HG03575 (cell line): Measurements from ENCODE around the gene OR2M2.

ENCODE experiments used
- ATAC-seq: cut with Tn5 transposase; IDR thresholded peaks from one replicate; pipeline ENCODE4 v1.9.1; 2021; ENCODE audit not compliant: unreplicated experiment, insufficient number of reproducible peaks, low FRiP score; ENCODE audit errors: extremely low read depth

Gene OR2M2

GRCh38 chr1:248174521-248174920 is at the start of gene OR2M2:
TSS of gene OR2M2 (plus strand) at chr1:248174821. CDS start at chr1:248179986, 5,165 bp downstream.
- no peak for ATAC-seq

GRCh38 chr1:248127653-248128052 is 47.0 kb upstream of the OR2M2 start:
- ATAC-seq: no peak

GRCh38 chr1:248136811-248137210 is 37.8 kb upstream of the OR2M2 start:
- no peak for ATAC-seq

DNA sequence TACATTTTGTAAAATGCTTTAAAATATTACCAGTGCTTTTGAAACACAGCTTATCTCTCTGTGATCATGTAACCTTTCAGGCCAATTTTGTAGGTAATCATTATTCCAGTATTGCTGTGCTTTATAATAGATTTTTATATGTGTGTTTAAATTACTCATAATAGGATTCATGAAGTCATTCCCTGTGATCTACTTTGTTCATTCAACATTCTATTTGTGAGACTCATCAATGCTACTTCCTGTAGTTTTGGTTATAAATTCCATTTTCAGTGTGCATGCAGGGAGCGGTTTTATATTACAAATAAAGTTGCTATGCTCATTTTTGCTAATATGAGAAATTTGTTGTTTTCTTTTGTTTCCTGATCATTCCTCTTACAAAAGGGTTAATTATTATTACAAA is 33.8 kb upstream of the OR2M2 start:
- ATAC-seq: no peak

- ATAC-seq: no peak
Observed at GRCh38 chr1:248143311-248143710, 31.3 kb upstream of the OR2M2 start.

DNA sequence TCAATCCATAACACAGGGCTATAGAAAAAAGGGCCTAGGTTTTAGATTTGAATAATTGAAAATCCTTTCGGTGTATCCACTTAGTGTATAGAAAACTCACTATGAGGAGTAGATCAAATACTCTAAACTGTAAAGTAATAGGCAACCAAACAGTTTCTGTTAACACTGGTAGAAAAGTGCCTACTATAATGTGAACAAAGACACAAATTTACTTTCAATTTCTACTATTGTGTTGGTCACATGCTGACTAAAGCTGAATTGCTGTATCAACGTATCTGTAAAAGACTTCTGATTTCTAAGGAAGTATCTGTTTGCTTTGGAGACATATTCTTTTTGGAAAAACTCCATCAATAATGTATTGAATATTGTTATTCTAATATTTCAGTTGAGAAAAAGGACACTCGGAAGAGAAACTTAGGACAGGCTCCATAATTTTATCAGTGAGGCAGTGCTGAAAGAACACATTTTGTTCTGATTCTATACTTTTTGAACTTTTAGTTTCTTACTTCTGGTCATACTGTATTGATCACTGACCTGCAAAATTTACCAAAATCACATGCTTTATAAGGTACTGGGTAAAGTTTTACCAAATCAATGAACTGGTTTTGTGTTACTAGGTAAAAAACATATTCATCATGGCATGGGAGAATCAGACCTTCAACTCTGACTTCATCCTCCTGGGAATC is 30.0 kb upstream of the OR2M2 start, which contains the start of gene OR2M5:
OR2M5 (plus strand) TSS at position 636 of the 686 bp plus-strand sequence; CDS start at position 636, 0 bp downstream.
- ATAC-seq: no peak

DNA sequence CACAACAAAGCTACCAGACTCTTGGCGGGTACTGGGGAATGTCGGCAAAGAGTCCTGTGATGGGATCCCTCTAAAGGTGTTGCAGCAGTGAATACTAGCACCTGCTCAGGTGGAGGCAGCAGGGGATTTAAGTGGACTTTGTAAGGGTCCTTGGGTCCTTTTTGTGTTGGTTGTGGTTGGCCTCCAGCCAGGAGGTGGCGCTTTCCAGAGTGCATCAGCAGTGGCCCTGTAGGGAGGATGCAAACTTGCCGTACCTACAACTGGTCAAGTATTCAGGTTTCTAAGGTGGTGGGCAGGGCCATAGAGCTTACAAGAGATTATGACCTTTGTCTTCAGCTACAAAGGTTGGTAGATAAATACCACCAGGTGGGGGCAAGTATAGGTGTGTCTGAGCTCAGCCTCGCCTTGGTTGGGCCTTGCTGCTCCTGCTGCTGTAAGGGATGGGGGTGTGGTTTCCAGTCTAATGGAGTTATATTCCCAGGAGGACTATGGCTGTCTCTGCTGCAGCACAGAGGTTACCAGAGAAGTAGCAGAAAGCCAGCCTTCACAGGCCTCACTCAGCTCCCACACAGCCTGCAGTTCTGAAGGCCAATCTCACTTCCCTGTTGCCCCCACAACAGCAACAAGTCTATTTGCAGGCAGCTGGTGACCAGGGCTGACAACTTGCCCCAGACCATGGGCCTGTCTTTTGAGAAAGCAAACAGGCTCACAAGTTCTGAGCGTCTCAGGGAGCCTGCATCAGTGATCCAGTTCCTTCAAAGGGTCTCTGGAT is 22.4 kb upstream of the OR2M2 start:
- ATAC-seq: no peak

GRCh38 chr1:248155927-248156326 is 18.7 kb upstream of the OR2M2 start:
- no peak for ATAC-seq

GRCh38 chr1:248158758-248159157 is 15.9 kb upstream of the OR2M2 start:
- no peak for ATAC-seq

- no peak for ATAC-seq
Observed at GRCh38 chr1:248164031-248164430, 10.6 kb upstream of the OR2M2 start.

- ATAC-seq: no peak
Observed at GRCh38 chr1:248165186-248165585, 9.4 kb upstream of the OR2M2 start.

- no peak for ATAC-seq
Observed at GRCh38 chr1:248183996-248184395, 9.4 kb downstream of the OR2M2 start.

GRCh38 chr1:248187363-248187762 is 12.7 kb downstream of the OR2M2 start:
- no peak for ATAC-seq

DNA sequence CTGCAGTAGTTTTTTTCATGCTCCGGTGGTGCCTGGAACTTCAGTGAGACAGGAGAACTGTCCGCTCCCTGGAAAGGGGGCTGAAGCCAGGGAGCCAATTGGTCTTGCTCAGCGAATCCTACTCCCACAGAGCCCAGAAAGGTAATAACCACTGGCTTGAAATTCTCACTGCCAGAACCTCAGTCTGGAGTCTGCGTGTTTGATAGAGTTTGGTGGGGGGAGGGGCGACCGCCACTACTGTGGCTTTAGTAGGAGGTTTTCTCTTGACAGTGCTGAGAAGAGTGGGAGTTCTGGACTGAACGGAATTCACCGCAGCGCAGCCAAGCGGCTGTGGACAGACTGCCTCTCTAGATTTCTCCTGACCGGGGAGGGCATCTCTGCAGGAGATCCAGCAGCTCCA is 14.4 kb downstream of the OR2M2 start:
- no peak for ATAC-seq

GRCh38 chr1:248194117-248194516 is 19.5 kb downstream of the OR2M2 start:
- ATAC-seq: no peak

- no peak for ATAC-seq
Observed at GRCh38 chr1:248196965-248197364, 22.3 kb downstream of the OR2M2 start, which contains the start of gene OR2M3. TSS of gene OR2M3 (plus strand) at chr1:248197265. CDS start at chr1:248203068, 5,803 bp downstream.

- ATAC-seq: no peak
Observed at GRCh38 chr1:248215880-248216279, 41.3 kb downstream of the OR2M2 start.

- ATAC-seq: no peak
Observed at GRCh38 chr1:248225537-248225936, 50.9 kb downstream of the OR2M2 start.

DNA sequence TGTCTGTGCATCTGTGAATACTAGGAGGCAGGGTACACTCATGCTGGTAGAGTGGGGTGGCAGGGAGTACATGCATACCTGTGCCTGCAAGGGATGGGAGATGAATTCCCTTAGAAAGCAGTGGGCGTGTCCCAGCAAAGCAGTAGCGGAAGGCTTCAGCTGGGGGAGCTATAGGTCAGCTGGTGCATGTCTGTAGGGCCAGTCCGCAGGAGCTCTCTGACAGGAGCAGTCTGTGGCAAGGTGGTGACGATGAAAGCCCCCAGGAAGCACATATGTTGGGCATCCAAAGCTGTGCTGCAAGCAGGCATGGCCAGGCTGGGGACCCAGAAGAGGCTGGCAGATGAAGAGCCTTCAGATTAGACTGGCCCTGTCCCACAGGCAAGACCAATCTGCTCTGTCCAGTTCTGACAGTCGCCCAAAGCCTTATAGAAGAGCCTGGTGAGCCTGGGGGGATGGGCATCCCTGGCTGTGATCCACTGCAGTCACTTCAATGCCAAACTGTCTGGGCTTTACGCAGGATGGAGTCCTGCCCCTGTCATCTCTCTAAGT is 54.8 kb downstream of the OR2M2 start:
- ATAC-seq: no peak
